HCT116 (cell line): ENCODE measurements around the gene EMC1.
"Not testable (repeated sequence)": the region's sequence is repeated elsewhere in the genome, so short reads cannot be mapped to it uniquely, and the experiment has no call there.

Experiments
- EGR1 ChIP-seq: IDR thresholded peaks from 2 replicates; pipeline ENCODE4 v1.6.1; 2012; ENCODE audit warnings: low read depth
- ELF1 ChIP-seq: IDR thresholded peaks from 2 replicates; pipeline ENCODE4 v1.6.1; 2012; ENCODE audit warnings: low read depth, borderline replicate concordance
- EZH2 ChIP-seq: fragments of 200-600 bp; sonication (generic); IDR thresholded peaks from 2 replicates; pipeline ENCODE4 v1.6.1; 2017; ENCODE audit warnings: antibody characterized with exemption, mixed run types
- JUND ChIP-seq: IDR thresholded peaks from 2 replicates; pipeline ENCODE4 v1.6.1; 2012
- POLR2A ChIP-seq: IDR thresholded peaks from 2 replicates; pipeline ENCODE4 v1.7.0; 2011; ENCODE audit warnings: borderline replicate concordance; ENCODE audit not compliant: insufficient read depth, insufficient read length; ENCODE audit errors: extremely low read depth
- POLR2AphosphoS5 ChIP-seq: IDR thresholded peaks from 2 replicates; pipeline ENCODE4 v1.6.1; 2011; ENCODE audit warnings: mild to moderate bottlenecking, low read depth, low read length, moderate library complexity
- SP1 ChIP-seq: IDR thresholded peaks from 2 replicates; pipeline ENCODE4 v1.6.1; 2012; ENCODE audit warnings: low read depth
- TCF7L2 ChIP-seq: IDR thresholded peaks from 2 replicates; pipeline ENCODE4 v1.7.0; 2011; ENCODE audit warnings: borderline replicate concordance, inconsistent platforms; ENCODE audit not compliant: insufficient read depth, insufficient read length; ENCODE audit errors: extremely low read depth
- YY1 ChIP-seq: IDR thresholded peaks from 2 replicates; pipeline ENCODE4 v1.6.1; 2011; ENCODE audit warnings: low read length, low read depth, moderate library complexity, mild to moderate bottlenecking; ENCODE audit not compliant: insufficient replicate concordance; ENCODE audit errors: extremely low read depth
- TF ChIP-seq, protein P1 (sequence below), 3 experiments: fragments of 200-600 bp in 1 of 3; sonication (generic) in 1 of 3; IDR thresholded peaks in 2 of 3; conservative IDR thresholded peaks in 1 of 3; 2 replicates each; pipeline ENCODE4 v1.5.1; 2012 to 2017; ENCODE audit warnings: low read depth in 2 of 3, low read length in 2 of 3, antibody characterized with exemption in 1 of 3, borderline replicate concordance in 1 of 3, control low read depth in 1 of 3, mild to moderate bottlenecking in 1 of 3, mixed read lengths in 1 of 3, mixed run types in 1 of 3, moderate library complexity in 1 of 3; ENCODE audit not compliant: insufficient read depth in 1 of 3
- TF ChIP-seq, protein P2 (sequence below): IDR thresholded peaks from 2 replicates; pipeline ENCODE4 v1.6.1; 2011; ENCODE audit warnings: mild to moderate bottlenecking, low read length, moderate library complexity; ENCODE audit not compliant: insufficient replicate concordance; ENCODE audit errors: extremely low read depth
- TF ChIP-seq, protein P3 (sequence below): IDR thresholded peaks from 2 replicates; pipeline ENCODE4 v1.6.1; 2012
- TF ChIP-seq, protein P4 (sequence below): IDR thresholded peaks from 2 replicates; pipeline ENCODE4 v1.6.1; 2012

DNA sequence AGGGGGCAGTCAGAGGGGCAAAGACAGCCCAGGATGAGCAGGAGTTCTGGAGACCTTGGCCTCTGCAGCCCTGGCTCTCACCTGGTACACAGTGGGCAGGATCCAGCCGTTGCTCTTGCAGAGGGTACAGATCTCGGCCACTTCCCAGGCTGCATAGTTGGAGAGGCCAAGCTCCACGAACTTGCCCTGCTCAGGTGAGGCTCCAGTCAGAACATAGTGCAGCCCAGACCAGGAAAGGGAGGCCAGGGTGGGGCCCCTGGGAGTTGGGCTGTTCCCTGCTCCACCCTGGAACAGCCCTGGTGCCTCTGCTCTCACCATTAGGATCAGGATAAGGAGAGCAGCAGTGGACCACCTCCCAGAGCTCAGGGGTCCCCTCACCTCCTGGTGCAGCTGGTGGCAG lies 34.5 kb upstream of the EMC1 start:
- TF ChIP-seq, protein P1, sequence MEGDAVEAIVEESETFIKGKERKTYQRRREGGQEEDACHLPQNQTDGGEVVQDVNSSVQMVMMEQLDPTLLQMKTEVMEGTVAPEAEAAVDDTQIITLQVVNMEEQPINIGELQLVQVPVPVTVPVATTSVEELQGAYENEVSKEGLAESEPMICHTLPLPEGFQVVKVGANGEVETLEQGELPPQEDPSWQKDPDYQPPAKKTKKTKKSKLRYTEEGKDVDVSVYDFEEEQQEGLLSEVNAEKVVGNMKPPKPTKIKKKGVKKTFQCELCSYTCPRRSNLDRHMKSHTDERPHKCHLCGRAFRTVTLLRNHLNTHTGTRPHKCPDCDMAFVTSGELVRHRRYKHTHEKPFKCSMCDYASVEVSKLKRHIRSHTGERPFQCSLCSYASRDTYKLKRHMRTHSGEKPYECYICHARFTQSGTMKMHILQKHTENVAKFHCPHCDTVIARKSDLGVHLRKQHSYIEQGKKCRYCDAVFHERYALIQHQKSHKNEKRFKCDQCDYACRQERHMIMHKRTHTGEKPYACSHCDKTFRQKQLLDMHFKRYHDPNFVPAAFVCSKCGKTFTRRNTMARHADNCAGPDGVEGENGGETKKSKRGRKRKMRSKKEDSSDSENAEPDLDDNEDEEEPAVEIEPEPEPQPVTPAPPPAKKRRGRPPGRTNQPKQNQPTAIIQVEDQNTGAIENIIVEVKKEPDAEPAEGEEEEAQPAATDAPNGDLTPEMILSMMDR (IDR thresholded peaks at IDR 0.05 in 2 of 3, conservative IDR thresholded peaks at IDR 0.05 in 1 of 3; ENCODE audit: borderline replicate concordance in 1 of 3, insufficient read depth in 1 of 3, low read depth in 2 of 3, low read length in 2 of 3), result not testable (repeated sequence)
- not testable (repeated sequence) for TF ChIP-seq SP1, EGR1, YY1, JUND, EZH2, POLR2A, TCF7L2, ELF1, POLR2AphosphoS5
- TF ChIP-seq, protein P2, sequence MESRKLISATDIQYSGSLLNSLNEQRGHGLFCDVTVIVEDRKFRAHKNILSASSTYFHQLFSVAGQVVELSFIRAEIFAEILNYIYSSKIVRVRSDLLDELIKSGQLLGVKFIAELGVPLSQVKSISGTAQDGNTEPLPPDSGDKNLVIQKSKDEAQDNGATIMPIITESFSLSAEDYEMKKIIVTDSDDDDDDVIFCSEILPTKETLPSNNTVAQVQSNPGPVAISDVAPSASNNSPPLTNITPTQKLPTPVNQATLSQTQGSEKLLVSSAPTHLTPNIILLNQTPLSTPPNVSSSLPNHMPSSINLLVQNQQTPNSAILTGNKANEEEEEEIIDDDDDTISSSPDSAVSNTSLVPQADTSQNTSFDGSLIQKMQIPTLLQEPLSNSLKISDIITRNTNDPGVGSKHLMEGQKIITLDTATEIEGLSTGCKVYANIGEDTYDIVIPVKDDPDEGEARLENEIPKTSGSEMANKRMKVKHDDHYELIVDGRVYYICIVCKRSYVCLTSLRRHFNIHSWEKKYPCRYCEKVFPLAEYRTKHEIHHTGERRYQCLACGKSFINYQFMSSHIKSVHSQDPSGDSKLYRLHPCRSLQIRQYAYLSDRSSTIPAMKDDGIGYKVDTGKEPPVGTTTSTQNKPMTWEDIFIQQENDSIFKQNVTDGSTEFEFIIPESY, result not testable (repeated sequence)
- TF ChIP-seq, protein P3, sequence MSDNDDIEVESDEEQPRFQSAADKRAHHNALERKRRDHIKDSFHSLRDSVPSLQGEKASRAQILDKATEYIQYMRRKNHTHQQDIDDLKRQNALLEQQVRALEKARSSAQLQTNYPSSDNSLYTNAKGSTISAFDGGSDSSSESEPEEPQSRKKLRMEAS, result not testable (repeated sequence)
- TF ChIP-seq, protein P4, sequence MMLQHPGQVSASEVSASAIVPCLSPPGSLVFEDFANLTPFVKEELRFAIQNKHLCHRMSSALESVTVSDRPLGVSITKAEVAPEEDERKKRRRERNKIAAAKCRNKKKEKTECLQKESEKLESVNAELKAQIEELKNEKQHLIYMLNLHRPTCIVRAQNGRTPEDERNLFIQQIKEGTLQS, result not testable (repeated sequence)
